Heart right ventricle (tissue), 16 donors: ENCODE data around the gene OR2M3. TPM values are rescaled to one million over a fixed set of nuclear protein-coding genes. Genes with fewer than 3 reads are reported as not detected.

Experiments used
- ATAC-seq, 8 donors: fragments of 200-7000 bp; cut with Tn5 transposase; one replicate each; pipeline ENCODE4 v1.9.1; 2020; ENCODE audit warnings: mild to moderate bottlenecking in 8 of 8, moderate library complexity in 8 of 8, moderate number of reproducible peaks in 1 of 8
- DNase-seq, 2 donors: peaks; one replicate each; pipeline ENCODE4 v3.0.0-alpha.2; 2020
- H3K27ac ChIP-seq, 10 donors: fragments of 200-600 bp; sonication (generic) in 2 of 10; one replicate each; pipeline versions ENCODE4 v1.5.0 to v1.8.0; 2020 to 2022; ENCODE audit warnings: mild to moderate bottlenecking in 3 of 10
- H3K27me3 ChIP-seq, 7 donors: fragments of 200-600 bp; one replicate each; pipeline ENCODE4 v1.8.0; 2021 to 2022; ENCODE audit warnings: mild to moderate bottlenecking in 2 of 7
- H3K36me3 ChIP-seq, 9 donors: fragments of 200-600 bp; sonication (generic) in 1 of 9; one replicate each; pipeline versions ENCODE4 v1.5.0 to v1.8.0; 2020 to 2022; ENCODE audit warnings: mild to moderate bottlenecking in 2 of 9
- H3K4me1 ChIP-seq, 9 donors: fragments of 200-600 bp; sonication (generic) in 1 of 9; one replicate each; pipeline versions ENCODE4 v1.5.0 to v1.8.0; 2020 to 2022; ENCODE audit warnings: mild to moderate bottlenecking in 4 of 9
- H3K4me3 ChIP-seq, 10 donors: fragments of 200-600 bp; sonication (generic) in 2 of 10; one replicate each; pipeline versions ENCODE4 v1.5.0 to v1.8.0; 2020 to 2022; ENCODE audit warnings: mild to moderate bottlenecking in 7 of 10, moderate library complexity in 2 of 10
- H3K9me3 ChIP-seq, 11 donors: fragments of 200-600 bp in 10 of 11; sonication (generic) in 2 of 11; one replicate each; pipeline versions ENCODE4 v1.5.0 to v1.8.0; 2013 to 2022; ENCODE audit warnings: mild to moderate bottlenecking in 2 of 11, control low read depth in 1 of 11, moderate library complexity in 1 of 11
- CTCF ChIP-seq, 9 donors: fragments of 200-600 bp; sonication (generic) in 2 of 9; IDR thresholded peaks; one replicate each; pipeline versions ENCODE4 v1.5.0 to v1.8.0; 2021 to 2022; ENCODE audit warnings: antibody characterized with exemption in 9 of 9, mild to moderate bottlenecking in 5 of 9, moderate library complexity in 1 of 9
- WGBS, 2 donors: extraction: QIAGEN DNeasy Blood & Tissue Kit; methylation state at CpG; one replicate each; pipeline ENCODE4 v1.1.7; 2013; ENCODE audit warnings: inconsistent platforms in 1 of 2; 5-methylcytosine and 5-hydroxymethylcytosine counted together
- intact Hi-C, 10 donors: fragments of 100-400 bp; cut with DNase I; formaldehyde crosslinking; loops; one replicate each; pipeline versions ENCODE4 v1.11.1 to v1.14.2; 2022
- polyA plus RNA-seq, 2 donors: library from polyadenylated mRNA; stranded (reverse); fragments of 200-250 nt; gene quantifications; one replicate each; pipeline ENCODE4 v1.2.3, GENCODE V29; 2013
- total RNA-seq, 10 donors: library from RNA; stranded (reverse); fragmentation: NEBNext Ultra II Directional in 3 of 10; extraction: Animal tissue kit (Norgen Biotek cat#: 25700) in 3 of 10; gene quantifications; one replicate each; pipeline versions ENCODE4 v1.2.1 to v1.2.4, GENCODE V29; 2021 to 2023
- donor health status: Arrhythmogenic right ventricular cardiomyopathy.
- donor health status: ischemic (EF 13 %, LVEDD 7.1; RV severe dilation, severe dysfunction).
- donor health status: healthy with polysubstance abuse.
- donor health status: DM: no; HTN: yes; CAD: no.
- donor health status: DM: no; HTN: no; CAD: no.
- donor health status: ischemic (EF 25% LVEDD 6.9; RV normal size, moderate dysfunction).
- donor health status: ischemic (EF 25% LVEDD 5.7; RV mildly dilated, moderate dysfunction).
- donor health status: healthy.
- donor health status: DM: yes; HTN: yes; CAD: no.
- donor health status: Ischemic cardiomyopathy.
- donor health status: ischemic (EF 35%, LVEDD 5.7; RV mildly dilated, moderate dysfunction).
- donor health status: nonischemic (EF 11% LVEDD 7.7; RV severe dilation, severe dysfunction).
- donor health status: DM: yes; HTN: yes; CAD: no.
- donor health status: PGD.
- donor health status: ischemic (EF 29% LVEDD 5.4; RV normal size, mild dysfunction).
- donor health status: nonischemic (EF 23%, LVEDD 6.1; RV moderate dilation, normal function).

OR2M3 gene
- total and polyA plus RNA-seq, 12 donors: not detected

DNA sequence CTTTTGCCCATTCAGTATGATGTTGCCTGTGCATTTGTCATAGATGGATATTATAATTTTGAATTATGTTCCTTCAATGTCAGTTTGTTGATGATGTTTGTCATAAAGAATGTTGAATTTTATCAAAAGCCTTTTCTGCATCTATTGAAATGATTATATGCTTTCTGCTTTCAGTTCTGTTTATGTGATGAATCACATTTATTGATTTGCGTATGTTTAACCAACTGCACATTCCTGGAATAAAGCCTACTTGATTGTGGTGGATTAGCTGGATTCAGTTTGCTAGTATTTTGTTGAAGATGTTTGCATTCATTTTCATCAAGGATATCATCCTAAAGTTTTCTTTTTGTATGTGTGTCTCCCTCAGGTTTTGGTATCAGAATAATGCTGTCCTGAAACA is 28.5 kb downstream of the OR2M3 start:
- 73 to 81% methylated on average over 1 of the region's 1 CpG for whole genome bisulfite sequencing, 2 donors
- no peak for DNase-seq
- no peak for TF ChIP-seq CTCF (IDR thresholded peaks at IDR 0.05)
- Histone ChIP-seq H3K27ac (no peak overlapping the region), H3K27me3 (no peaks in the 10 kb centered on the region), H3K9me3 (peaks cover 0 to 27% (median 6%) of the 10 kb centered on the region in 11 donors), H3K36me3 (no peaks in the 10 kb centered on the region), H3K4me1 (no peaks in the 10 kb centered on the region), H3K4me3 (no peak overlapping the region)
- intact Hi-C loops: no loop called here
- no peak for ATAC-seq

- H3K27ac ChIP-seq: no peak overlapping the region
Measured at GRCh38 chr1:248229360-248229908, 32.4 kb downstream of the OR2M3 start.

DNA sequence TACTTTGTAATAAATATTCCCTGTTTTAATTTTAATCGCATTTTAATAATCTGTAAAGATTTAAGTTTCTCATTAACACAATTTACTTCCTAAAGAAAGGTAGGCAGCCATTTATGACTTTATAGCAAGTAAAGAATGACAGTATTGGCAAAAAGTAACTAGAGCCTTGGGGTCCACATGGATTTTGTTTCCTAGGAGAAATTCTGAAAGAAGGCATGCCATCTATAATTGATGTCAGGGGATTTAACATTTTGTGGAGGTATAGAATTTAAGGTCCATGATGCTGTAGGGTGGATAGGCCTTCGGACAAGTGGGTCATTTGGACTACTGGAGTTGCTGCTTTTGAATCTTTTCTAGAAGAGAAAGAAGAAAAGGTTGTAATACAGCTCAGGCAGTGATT is 34.1 kb downstream of the OR2M3 start, which contains the start of gene OR2M4:
Gene OR2M4, plus strand, starts transcription at position 301 of the 400 bp plus-strand sequence. CDS start 7,512 bp downstream, outside the sequence.
- no peak for DNase-seq
- Histone ChIP-seq H3K9me3 (peaks cover 0 to 22% (median 6%) of the 10 kb centered on the region in 11 donors), H3K27ac (no peak within 1 kb of the TSS), H3K4me1 (no peaks in the 10 kb centered on the region), H3K4me3 (no peak within 1 kb of the TSS), H3K27me3 (no peaks in the 10 kb centered on the region), H3K36me3 (no peaks in the 10 kb centered on the region)
- no peak for ATAC-seq
- 61 to 70% methylated on average over 2 of the region's 2 CpGs for WGBS, 2 donors
- intact Hi-C loops: no loop called here
- no peak for TF ChIP-seq CTCF (IDR thresholded peaks at IDR 0.05)

More at GRCh38 chr1:248229360-248229908, 32.4 kb downstream of the OR2M3 start:
- Histone ChIP-seq H3K4me3 (no peak overlapping the region), H3K27me3 (no peaks in the 10 kb centered on the region), H3K36me3 (no peaks in the 10 kb centered on the region), H3K4me1 (no peaks in the 10 kb centered on the region), H3K9me3 (peaks cover 0 to 16% (median 2%) of the 10 kb centered on the region in 11 donors)
- no peak for DNase-seq
- no peak for ATAC-seq
- WGBS, 2 donors: 49 to 53% methylated on average over 6 of the region's 6 CpGs
- no peak for TF ChIP-seq CTCF (IDR thresholded peaks at IDR 0.05)
- intact Hi-C loops: no loop called here

DNA sequence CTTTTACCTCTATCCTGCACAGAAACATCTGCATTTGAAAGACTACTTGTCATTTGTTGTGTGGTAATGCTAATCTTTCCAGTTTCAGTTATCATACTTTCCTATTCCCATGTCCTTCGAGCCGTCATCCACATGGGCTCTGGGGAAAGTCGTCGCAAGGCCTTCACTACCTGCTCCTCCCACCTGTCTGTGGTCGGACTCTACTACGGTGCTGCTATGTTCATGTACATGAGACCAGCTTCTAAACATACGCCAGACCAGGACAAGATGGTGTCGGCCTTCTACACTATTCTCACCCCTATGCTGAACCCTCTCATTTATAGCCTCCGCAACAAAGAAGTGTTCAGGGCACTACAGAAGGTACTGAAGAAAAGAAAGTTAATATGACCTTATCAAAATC is 42.4 kb downstream of the OR2M3 start:
- ATAC-seq (no peak), DNase-seq (no peak)
- H3K36me3 ChIP-seq: no peaks in the 10 kb centered on the region
- intact Hi-C loops: no loop called here
- H3K27me3 ChIP-seq: no peaks in the 10 kb centered on the region
- H3K4me1 ChIP-seq: no peaks in the 10 kb centered on the region
- no peak overlapping the region for H3K27ac ChIP-seq
- H3K9me3 ChIP-seq: peaks cover 0 to 10% (median 0%) of the 10 kb centered on the region in 11 donors
- 88 to 91% methylated on average over 9 of the region's 9 CpGs for WGBS, 2 donors
- no peak for TF ChIP-seq CTCF (IDR thresholded peaks at IDR 0.05)
- no peak overlapping the region for H3K4me3 ChIP-seq
